MM.1S (cell line): ENCODE data around the gene SLC39A8.

Experiments
- EZH2 ChIP-seq: fragments of 300-600 bp; sonication (generic); optimal IDR thresholded peaks from 2 replicates; pipeline ENCODE3; 2017; ENCODE audit warnings: low read depth, mild to moderate bottlenecking, antibody characterized with exemption, low read length, mixed read lengths
- EZH2phosphoT487 ChIP-seq: fragments of 300-600 bp; sonication (generic); IDR thresholded peaks from 2 replicates; pipeline ENCODE4 v1.6.1; 2018; ENCODE audit warnings: antibody characterized with exemption, low read length
- TF ChIP-seq, protein P1 (sequence below): fragments of 300-600 bp; sonication (generic); IDR thresholded peaks from 2 replicates; pipeline ENCODE4 v1.5.1; 2016; ENCODE audit warnings: antibody characterized with exemption, low read length, mixed read lengths

DNA sequence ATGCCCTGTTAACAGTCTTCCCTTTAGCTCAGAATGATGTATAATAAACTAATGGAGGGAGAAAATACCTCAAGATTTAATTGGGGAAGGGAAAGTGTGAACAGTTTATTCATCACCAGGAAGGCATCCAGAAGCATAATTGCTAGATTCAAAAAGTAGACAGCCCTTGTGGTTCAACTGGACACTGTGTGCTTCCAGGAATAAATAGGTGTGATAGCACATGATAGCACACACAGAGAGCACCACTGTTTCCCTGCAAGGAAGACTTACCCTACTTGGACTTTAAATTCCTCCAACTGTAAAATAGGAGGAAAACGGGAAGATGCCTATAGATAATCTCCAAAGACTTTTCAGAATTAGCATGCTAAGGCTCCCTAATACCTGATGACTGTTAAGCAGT is 27.8 kb downstream of the SLC39A8 start:
- TF ChIP-seq, protein P1, sequence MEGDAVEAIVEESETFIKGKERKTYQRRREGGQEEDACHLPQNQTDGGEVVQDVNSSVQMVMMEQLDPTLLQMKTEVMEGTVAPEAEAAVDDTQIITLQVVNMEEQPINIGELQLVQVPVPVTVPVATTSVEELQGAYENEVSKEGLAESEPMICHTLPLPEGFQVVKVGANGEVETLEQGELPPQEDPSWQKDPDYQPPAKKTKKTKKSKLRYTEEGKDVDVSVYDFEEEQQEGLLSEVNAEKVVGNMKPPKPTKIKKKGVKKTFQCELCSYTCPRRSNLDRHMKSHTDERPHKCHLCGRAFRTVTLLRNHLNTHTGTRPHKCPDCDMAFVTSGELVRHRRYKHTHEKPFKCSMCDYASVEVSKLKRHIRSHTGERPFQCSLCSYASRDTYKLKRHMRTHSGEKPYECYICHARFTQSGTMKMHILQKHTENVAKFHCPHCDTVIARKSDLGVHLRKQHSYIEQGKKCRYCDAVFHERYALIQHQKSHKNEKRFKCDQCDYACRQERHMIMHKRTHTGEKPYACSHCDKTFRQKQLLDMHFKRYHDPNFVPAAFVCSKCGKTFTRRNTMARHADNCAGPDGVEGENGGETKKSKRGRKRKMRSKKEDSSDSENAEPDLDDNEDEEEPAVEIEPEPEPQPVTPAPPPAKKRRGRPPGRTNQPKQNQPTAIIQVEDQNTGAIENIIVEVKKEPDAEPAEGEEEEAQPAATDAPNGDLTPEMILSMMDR: no peak
- TF ChIP-seq EZH2 (no peak), EZH2phosphoT487 (no peak)
